ENCODE results near the gene CACNG5.

CACNG5 gene

GRCh38 chr17:66889480-66890230, 54.7 kb downstream of the CACNG5 start:
- no peak for DNase-seq (ENCODE audit: low read depth)
- no peak for TF ChIP-seq CTCF (IDR thresholded peaks at IDR 0.05; ENCODE audit: control insufficient read depth, insufficient read depth, low read depth, low read length, missing control alignments)
- no peak overlapping the region for H3K4me3 ChIP-seq (ENCODE audit: control insufficient read depth, low read depth, low read length)

GRCh38 chr17:66892246-66892645, 57.3 kb downstream of the CACNG5 start:
- DNase-seq (ENCODE audit: low read depth), result no peak
- no peak overlapping the region for H3K4me3 ChIP-seq (ENCODE audit: control insufficient read depth, low read depth, low read length)

GRCh38 chr17:66893382-66893781, 58.5 kb downstream of the CACNG5 start:
- no peak for TF ChIP-seq CTCF (IDR thresholded peaks at IDR 0.05; ENCODE audit: control insufficient read depth, insufficient read depth, low read depth, low read length, missing control alignments)
- DNase-seq (ENCODE audit: low read depth), result no peak
- H3K4me3 ChIP-seq (ENCODE audit: control insufficient read depth, low read depth, low read length), result no peak overlapping the region

More at GRCh38 chr17:66892246-66892645, 57.3 kb downstream of the CACNG5 start:
- TF ChIP-seq CTCF (IDR thresholded peaks at IDR 0.05; ENCODE audit: control insufficient read depth, insufficient read depth, low read depth, low read length, missing control alignments), result no peak

GRCh38 chr17:66893863-66894262, 58.9 kb downstream of the CACNG5 start:
- no peak for DNase-seq (ENCODE audit: low read depth)
- H3K4me3 ChIP-seq (ENCODE audit: control insufficient read depth, low read depth, low read length), result no peak overlapping the region
- no peak for TF ChIP-seq CTCF (IDR thresholded peaks at IDR 0.05; ENCODE audit: control insufficient read depth, insufficient read depth, low read depth, low read length, missing control alignments)

GRCh38 chr17:66897141-66897540, 62.2 kb downstream of the CACNG5 start:
- no peak for DNase-seq (ENCODE audit: low read depth)
- no peak for TF ChIP-seq CTCF (IDR thresholded peaks at IDR 0.05; ENCODE audit: control insufficient read depth, insufficient read depth, low read depth, low read length, missing control alignments)

GRCh38 chr17:66898536-66898935, 63.6 kb downstream of the CACNG5 start:
- H3K4me3 ChIP-seq (ENCODE audit: control insufficient read depth, low read depth, low read length), result no peak overlapping the region
- TF ChIP-seq CTCF (IDR thresholded peaks at IDR 0.05; ENCODE audit: control insufficient read depth, insufficient read depth, low read depth, low read length, missing control alignments), result no peak
- no peak for DNase-seq (ENCODE audit: low read depth)

More at GRCh38 chr17:66897141-66897540, 62.2 kb downstream of the CACNG5 start:
- H3K4me3 ChIP-seq (ENCODE audit: control insufficient read depth, low read depth, low read length), result no peak overlapping the region
